Activated CD8-positive, alpha-beta memory T cell treated with anti-CD3 and anti-CD28 coated beads for 1 hour (primary cell): Measurements from ENCODE around the gene FGF21.
"Not testable (repeated sequence)": the region's sequence is repeated elsewhere in the genome, so short reads cannot be mapped to it uniquely, and the experiment has no call there.

Experiments
- DNase-seq, 2 donors: peaks; one replicate each; pipeline ENCODE4 v3.0.0-alpha.2; 2020; ENCODE audit warnings: low read depth in 1 of 2; ENCODE audit errors: extremely low read depth in 1 of 2

The FGF21 gene

GRCh38 chr19:48751845-48752495, 3.4 kb upstream of the FGF21 start:
- DNase-seq, result no peak

GRCh38 chr19:48752496-48753365, 2.6 kb upstream of the FGF21 start, which contains the start of gene FUT1:
Gene FUT1 (minus strand): TSS chr19:48752641. CDS start chr19:48751281, 1,360 bp downstream.
- DNase-seq, result no peak

DNA sequence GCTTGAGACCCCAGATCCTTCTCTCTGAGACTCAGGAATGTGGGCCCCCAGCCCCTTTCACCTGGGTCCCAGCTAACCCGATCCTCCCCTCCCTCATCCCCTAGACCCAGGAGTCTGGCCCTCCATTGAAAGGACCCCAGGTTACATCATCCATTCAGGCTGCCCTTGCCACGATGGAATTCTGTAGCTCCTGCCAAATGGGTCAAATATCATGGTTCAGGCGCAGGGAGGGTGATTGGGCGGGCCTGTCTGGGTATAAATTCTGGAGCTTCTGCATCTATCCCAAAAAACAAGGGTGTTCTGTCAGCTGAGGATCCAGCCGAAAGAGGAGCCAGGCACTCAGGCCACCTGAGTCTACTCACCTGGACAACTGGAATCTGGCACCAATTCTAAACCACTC, 463 bp downstream of the FGF21 start:
- DNase-seq, result no peak

- DNase-seq, result no peak
These were observed 888 bp downstream of the FGF21 start for GRCh38 chr19:48756212-48756611.

DNA sequence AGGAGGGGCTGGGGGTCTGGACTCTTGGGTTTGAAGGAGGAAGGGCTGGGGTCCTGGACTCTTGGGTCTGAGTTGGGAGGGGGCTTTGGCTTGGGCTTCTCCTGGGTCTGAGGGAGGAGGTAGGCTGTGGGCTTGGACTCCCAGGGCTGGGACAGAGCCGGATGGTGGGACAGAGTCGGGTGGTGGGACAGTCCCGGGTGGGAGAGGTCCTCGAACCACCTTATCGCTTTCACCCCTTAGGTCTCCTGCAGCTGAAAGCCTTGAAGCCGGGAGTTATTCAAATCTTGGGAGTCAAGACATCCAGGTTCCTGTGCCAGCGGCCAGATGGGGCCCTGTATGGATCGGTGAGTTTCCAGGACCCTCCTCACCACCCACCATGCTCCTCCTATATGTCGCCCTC, 1.4 kb downstream of the FGF21 start:
- DNase-seq, result no peak

GRCh38 chr19:48757089-48757675, 1.9 kb downstream of the FGF21 start:
- no peak for DNase-seq

DNA sequence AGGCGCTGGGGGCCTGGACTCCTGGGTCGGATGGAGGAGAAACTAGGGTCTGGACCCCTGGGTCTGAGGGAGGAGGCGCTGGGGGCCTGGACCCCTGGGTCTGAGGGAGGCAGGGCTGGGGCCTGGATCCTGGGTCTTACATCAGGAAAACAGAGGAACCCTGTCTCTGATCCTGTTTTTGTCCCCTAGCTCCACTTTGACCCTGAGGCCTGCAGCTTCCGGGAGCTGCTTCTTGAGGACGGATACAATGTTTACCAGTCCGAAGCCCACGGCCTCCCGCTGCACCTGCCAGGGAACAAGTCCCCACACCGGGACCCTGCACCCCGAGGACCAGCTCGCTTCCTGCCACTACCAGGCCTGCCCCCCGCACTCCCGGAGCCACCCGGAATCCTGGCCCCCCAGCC, 2.4 kb downstream of the FGF21 start:
- no peak for DNase-seq

DNA sequence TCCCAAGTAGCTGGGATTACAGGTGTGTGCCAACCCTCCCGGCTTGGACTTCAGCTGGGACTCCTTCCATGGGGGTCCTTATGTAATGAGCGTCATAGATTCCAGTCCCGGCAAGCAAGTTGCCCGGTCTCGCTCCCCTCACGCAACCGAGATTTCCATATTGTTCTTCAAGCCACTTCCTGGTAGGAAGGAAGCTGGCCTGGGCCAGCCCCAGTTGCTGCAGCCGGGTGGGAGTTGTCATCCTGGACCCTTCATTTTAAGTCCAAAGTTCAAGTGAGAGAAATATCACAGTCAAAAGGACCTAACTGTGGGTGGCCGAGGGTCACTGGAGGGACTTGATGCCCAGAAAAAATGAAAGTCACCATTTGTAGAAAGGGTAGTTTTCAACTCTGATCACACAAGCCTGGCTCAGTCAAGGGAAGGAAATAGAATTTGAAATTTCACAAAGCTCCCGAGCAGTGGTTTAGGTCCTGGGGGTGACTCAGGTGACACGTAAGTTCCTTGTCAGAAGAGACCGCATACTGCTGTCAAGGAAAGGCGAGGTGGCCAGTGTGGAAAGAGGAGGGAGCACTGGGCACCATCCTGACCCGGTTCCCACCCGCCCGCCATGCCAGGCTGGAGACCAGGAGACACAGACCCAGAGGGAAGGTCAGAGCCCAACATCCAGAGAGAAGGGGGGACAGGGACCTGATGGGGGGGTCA, 5.3 kb downstream of the FGF21 start:
- no peak for DNase-seq

DNA sequence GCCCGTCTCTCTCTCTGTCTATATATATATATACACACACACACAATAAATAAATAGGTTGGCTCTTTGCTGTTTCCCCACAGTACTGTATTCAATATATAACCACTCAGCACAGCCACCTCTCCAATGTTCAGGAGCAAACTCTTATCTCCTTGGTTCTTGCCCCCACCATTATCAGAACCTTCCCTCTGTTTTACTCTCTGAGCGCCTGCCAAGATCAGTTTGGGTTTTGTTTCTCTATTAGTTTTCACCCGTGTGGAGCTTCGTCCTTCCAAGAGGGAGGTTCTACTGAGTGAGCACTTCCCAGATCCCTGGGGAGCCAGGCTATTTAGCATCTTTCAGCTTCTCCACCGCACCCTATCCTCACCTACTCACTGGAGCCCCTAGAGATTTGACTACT, 10.5 kb downstream of the FGF21 start:
- DNase-seq, result not testable (repeated sequence)

GRCh38 chr19:48768171-48768753, 12.9 kb downstream of the FGF21 start:
- DNase-seq, result not testable (repeated sequence)

DNA sequence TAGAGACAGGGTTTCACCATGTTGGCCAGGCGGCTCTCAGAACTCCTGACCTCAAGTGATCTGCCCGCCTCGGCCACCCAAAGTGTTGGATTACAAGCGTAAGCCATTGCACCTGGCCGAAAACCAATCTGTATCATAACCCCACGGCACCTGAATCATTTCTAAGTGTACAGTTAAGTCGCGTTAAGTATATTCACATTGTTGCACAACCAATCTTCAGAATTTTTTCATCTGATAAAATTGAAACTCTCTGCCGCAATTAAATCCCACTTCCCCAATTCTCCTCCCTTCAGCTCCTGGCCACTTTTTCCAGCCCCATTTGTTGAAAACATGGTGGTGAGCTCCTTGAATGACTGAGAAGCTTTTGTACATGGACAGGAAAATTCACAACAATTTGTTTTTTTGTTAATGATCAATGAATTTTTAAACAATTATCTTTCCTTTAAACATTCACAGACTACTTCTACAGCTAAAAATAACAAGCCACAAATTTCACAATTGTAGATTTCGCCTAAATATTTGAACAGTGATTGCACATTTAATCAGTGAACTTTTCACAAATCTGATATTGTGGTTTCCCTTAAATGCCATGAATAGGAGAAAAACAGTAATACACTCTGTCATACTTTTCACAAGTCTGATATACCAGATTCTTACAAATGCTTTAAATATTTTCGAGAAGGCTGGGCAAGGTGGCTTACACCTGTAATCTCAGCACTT, 13.8 kb downstream of the FGF21 start:
- DNase-seq, result no peak

GRCh38 chr19:48770266-48770665, 14.9 kb downstream of the FGF21 start:
- no peak for DNase-seq

- DNase-seq, result no peak
These were observed 15.6 kb downstream of the FGF21 start for GRCh38 chr19:48770734-48771472.

GRCh38 chr19:48772503-48772953, 17.2 kb downstream of the FGF21 start:
- DNase-seq, result no peak

DNA sequence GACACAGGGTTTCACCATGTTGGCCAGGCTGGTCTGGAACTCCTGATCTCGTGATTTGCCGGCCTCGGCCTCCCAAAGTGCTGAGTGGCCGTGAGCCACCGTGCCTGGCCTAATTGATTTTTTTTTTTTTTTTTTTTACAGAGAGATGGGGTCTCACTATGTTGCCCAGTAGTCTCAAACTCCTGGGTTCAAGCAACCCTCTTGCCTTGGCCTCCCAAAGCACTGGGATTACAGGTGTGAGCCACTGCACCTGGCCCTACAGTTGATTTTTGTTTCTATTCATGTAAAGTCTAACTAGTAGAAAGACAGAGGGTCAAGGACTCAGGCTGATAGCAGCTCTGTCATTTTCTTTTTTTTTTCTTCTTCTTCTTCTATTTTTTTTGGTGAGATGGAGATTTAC, 21.8 kb downstream of the FGF21 start:
- DNase-seq, result no peak

- DNase-seq, result no peak
These were observed 22.4 kb downstream of the FGF21 start for GRCh38 chr19:48777720-48778119.

GRCh38 chr19:48779636-48780035, 24.3 kb downstream of the FGF21 start:
- no peak for DNase-seq

DNA sequence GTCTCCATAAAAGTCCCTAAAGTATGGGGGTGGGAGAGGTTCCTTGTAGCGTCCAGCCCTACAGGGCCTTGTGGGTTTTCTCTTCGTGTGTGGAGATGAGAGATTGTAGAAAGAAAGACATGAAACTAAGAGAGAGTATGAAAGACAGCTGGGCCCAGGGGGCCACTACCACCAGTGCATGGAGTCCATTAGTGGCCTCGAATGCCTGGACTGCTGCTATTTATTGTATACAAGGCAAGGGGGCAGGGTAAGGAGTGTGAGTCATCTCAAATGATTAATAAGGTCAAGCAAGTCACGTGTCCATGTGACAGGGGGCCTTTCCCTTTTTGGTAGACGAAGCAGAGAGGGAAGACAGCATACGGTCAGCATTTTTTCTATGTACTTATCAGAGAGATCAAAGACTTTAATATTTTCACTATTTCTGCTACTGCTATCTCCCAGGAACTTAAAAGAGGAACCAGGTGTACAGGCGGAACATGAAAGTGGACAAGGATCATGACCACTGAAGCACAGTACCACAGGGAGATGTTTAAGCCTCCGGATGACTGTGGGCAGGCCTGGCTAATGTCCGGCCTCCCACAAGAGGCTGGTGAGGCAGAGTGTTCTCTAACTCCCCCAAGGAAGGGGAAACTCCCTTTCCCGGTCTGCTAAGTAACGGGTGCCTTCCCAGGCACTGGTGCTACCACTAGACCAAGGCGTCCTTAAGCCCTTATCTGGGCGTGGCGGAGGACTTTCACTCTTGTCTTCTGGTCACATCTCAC, 25.5 kb downstream of the FGF21 start:
- no peak for DNase-seq

DNA sequence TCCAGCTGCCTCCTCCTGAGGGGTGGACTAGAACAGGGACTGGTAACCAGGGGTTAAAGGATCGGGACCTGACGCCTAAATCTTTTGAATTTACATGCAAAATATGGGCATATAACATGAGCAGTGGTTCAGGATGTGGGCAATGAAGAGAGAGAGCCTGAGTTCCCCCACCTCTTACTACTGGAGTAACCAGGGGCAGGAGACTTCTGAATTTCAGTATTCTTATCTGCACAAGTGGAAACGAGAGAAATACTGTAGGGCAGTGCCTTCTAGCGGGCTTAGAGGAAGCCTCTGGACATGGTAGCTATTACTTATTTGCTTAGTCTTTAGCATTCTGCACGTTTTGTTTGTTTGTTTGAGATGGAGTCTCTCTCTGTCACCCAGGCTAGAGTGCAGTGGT, 29.2 kb downstream of the FGF21 start:
- DNase-seq, result no peak
